Gastrocnemius medialis (tissue), 4 donors: ENCODE data around the gene VAX1.

Experiments used
- POLR2A ChIP-seq, 2 donors: fragments of 450-650 bp; IDR thresholded peaks; one replicate each; pipeline ENCODE4 v1.6.1; 2017; ENCODE audit warnings: antibody characterized with exemption in 2 of 2, mild to moderate bottlenecking in 2 of 2, moderate library complexity in 2 of 2
- TF ChIP-seq, protein P1 (sequence below), 5 experiments: fragments of 450-650 bp in 3 of 5; fragments of 200-600 bp in 2 of 5; sonication (generic) in 2 of 5; IDR thresholded peaks in 4 of 5; conservative IDR thresholded peaks in 1 of 5; 1 replicate in 4 of 5; 2 replicates in 1 of 5; pipeline ENCODE4 v1.5.1; 2016 to 2019; ENCODE audit warnings: antibody characterized with exemption in 5 of 5, mild to moderate bottlenecking in 3 of 5, moderate library complexity in 3 of 5

DNA sequence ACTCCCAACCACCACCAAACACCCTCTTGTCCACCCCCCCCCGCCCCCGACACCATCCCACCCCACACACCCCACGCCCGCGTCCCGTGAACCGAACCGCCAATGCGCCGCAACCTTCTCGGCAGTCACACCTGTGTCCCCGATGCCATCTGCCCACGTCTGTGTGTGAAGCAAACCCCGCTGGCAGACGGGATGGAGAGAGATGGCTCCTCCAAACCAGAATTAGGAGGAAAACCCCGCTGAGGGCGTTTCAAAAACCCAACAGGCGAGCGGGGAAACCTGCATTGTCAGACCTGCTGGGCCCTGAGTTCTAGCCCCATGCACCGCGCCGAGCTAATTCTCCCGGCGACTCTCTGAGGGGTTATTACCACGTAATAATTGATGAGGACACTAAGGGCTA, 30.7 kb upstream of the VAX1 start:
- TF ChIP-seq POLR2A (IDR thresholded peaks at IDR 0.05), result no peak
- TF ChIP-seq, protein P1, sequence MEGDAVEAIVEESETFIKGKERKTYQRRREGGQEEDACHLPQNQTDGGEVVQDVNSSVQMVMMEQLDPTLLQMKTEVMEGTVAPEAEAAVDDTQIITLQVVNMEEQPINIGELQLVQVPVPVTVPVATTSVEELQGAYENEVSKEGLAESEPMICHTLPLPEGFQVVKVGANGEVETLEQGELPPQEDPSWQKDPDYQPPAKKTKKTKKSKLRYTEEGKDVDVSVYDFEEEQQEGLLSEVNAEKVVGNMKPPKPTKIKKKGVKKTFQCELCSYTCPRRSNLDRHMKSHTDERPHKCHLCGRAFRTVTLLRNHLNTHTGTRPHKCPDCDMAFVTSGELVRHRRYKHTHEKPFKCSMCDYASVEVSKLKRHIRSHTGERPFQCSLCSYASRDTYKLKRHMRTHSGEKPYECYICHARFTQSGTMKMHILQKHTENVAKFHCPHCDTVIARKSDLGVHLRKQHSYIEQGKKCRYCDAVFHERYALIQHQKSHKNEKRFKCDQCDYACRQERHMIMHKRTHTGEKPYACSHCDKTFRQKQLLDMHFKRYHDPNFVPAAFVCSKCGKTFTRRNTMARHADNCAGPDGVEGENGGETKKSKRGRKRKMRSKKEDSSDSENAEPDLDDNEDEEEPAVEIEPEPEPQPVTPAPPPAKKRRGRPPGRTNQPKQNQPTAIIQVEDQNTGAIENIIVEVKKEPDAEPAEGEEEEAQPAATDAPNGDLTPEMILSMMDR (IDR thresholded peaks at IDR 0.05 in 4 of 5, conservative IDR thresholded peaks at IDR 0.05 in 1 of 5), result no peak
